NT2/D1 (cell line): Measurements from ENCODE around the gene ARHGEF16.

ENCODE experiments used
- DNase-seq: peaks from one replicate; pipeline ENCODE4 v3.0.0-alpha.2; 2011; ENCODE audit warnings: low read depth, low spot score
- H3K27me3 ChIP-seq: 2 replicates; pipeline ENCODE4 v1.6.0; 2011; ENCODE audit warnings: mild to moderate bottlenecking; ENCODE audit not compliant: insufficient read length, insufficient read depth
- H3K36me3 ChIP-seq: 2 replicates; pipeline ENCODE4 v1.6.1; 2011; ENCODE audit warnings: mild to moderate bottlenecking, low read length, mixed read lengths; ENCODE audit not compliant: insufficient read depth, insufficient read length
- H3K4me1 ChIP-seq: 2 replicates; pipeline ENCODE4 v1.5.1; 2011; ENCODE audit not compliant: insufficient read depth, insufficient read length
- H3K4me3 ChIP-seq: 2 replicates; pipeline ENCODE4 v1.5.1; 2011; ENCODE audit warnings: low read depth; ENCODE audit not compliant: insufficient read length
- H3K9ac ChIP-seq: 2 replicates; pipeline ENCODE4 v1.6.0; 2011; ENCODE audit warnings: low read depth; ENCODE audit not compliant: insufficient read length
- H3K9me3 ChIP-seq: 2 replicates; pipeline ENCODE4 v1.5.1; 2011; ENCODE audit warnings: mild to moderate bottlenecking, low read length; ENCODE audit not compliant: insufficient read depth
- SUZ12 ChIP-seq: IDR thresholded peaks from 2 replicates; pipeline ENCODE4 v1.6.1; 2011; ENCODE audit not compliant: insufficient read length, insufficient read depth; ENCODE audit errors: extremely low read depth
- YY1 ChIP-seq: IDR thresholded peaks from 2 replicates; pipeline ENCODE4 v1.6.1; 2011; ENCODE audit not compliant: insufficient read length, insufficient read depth
- ZNF274 ChIP-seq: IDR thresholded peaks from 2 replicates; pipeline ENCODE4 v1.6.1; 2011; ENCODE audit warnings: mild to moderate bottlenecking, low read depth, low read length

The ARHGEF16 gene

DNA sequence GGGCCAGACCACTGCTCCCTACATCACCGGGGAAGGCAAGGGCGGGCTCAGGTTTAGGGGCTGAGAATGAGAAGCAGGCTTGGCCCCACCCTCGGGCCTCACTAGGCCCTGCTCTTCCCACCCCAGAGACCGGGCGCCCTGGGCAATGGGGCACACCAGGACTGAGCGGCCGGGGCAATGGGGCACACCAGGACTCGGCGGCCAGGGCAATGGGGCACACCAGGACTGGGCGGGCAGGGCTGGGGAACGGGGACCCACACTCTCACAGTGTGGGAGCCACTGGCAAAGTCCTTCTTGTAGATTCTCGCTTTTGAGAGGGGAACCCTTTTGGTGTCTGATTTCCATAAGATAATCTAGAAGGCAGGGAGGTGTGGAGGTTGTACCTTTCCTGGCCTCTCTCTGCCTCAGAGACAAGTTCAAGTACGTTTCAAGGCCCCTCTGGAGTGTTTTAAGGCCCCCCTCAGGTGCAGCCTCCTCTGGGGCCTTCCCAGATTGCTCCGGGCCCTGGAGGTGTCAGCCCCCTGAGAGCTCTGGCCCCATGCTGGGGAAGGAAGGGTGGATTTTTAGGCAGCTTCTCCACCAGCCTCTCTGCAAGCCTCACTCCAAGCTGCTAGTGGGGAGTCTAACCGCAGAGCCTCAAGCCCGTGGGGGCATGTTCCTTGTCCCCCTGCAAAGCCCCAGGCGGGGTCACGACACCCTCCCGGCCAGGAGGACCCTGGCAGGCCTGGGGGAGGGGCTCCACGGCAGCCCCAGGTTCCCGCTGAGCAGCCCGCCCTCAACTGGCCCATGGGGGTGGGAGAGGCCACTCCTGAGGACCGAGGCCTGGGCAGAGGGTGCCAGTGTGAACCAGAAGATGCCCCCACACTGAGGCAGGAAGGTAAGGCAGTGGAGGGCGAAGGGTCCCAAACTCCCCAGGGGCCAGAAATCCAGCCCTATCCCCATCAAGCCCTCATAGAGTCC, 66.2 kb downstream of the ARHGEF16 start:
- H3K9me3 ChIP-seq: peaks cover 7% of the 10 kb centered on the region; the same call in 1 of the 2 replicates
- H3K4me1 ChIP-seq: peaks cover 13% of the 10 kb centered on the region
- no peak overlapping the region for H3K9ac ChIP-seq
- TF ChIP-seq YY1 (no peak), SUZ12 (no peak), ZNF274 (no peak)
- no peak for DNase-seq
- no peaks in the 10 kb centered on the region for H3K27me3 ChIP-seq
- H3K4me3 ChIP-seq: no peak overlapping the region
- H3K36me3 ChIP-seq: peaks cover 8% of the 10 kb centered on the region

DNA sequence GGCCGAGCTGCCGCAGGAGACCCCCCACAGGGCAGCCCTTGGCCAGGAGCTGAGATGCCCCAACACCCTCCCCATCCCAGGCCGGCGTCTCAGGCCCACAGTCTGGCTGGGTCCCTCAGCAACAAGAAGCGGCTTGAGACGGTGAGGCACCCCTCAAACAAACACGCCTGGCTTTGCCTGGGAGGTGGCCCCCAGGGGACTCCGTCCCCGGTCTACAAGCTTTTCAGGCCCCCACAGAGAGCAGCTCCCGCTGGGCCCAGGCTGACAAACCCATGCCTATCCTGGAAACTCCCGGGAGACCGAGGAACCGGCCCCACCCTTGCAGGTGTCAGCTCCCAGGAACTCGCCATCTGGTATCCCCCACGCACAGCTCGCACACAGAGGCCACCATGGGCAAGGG, 67.0 kb downstream of the ARHGEF16 start:
- no peak overlapping the region for H3K9ac ChIP-seq
- peaks cover 8% of the 10 kb centered on the region for H3K36me3 ChIP-seq
- H3K4me1 ChIP-seq: peaks cover 15% of the 10 kb centered on the region
- no peak overlapping the region for H3K4me3 ChIP-seq
- no peak for DNase-seq
- peaks cover 7% of the 10 kb centered on the region; the same call in 1 of the 2 replicates for H3K9me3 ChIP-seq
- TF ChIP-seq SUZ12 (no peak), YY1 (no peak), ZNF274 (no peak)
- no peaks in the 10 kb centered on the region for H3K27me3 ChIP-seq

- TF ChIP-seq SUZ12: no peak
- peaks cover 8% of the 10 kb centered on the region for H3K36me3 ChIP-seq
- no peak overlapping the region for H3K9ac ChIP-seq
- peaks cover 15% of the 10 kb centered on the region for H3K4me1 ChIP-seq
- peaks cover 7% of the 10 kb centered on the region; the same call in 1 of the 2 replicates for H3K9me3 ChIP-seq
- DNase-seq: no peak
- no peaks in the 10 kb centered on the region for H3K27me3 ChIP-seq
- H3K4me3 ChIP-seq: no peak overlapping the region
Measured at GRCh38 chr1:3522112-3522511, 67.6 kb downstream of the ARHGEF16 start.

GRCh38 chr1:3522564-3523265, 68.2 kb downstream of the ARHGEF16 start:
- Histone ChIP-seq H3K27me3 (no peaks in the 10 kb centered on the region), H3K4me3 (no peak overlapping the region), H3K36me3 (peaks cover 8% of the 10 kb centered on the region), H3K9me3 (peaks cover 7% of the 10 kb centered on the region; the same call in 1 of the 2 replicates), H3K4me1 (peaks cover 15% of the 10 kb centered on the region), H3K9ac (no peak overlapping the region)
- TF ChIP-seq YY1: no peak
- no peak for TF ChIP-seq ZNF274
- TF ChIP-seq SUZ12: no peak
- DNase-seq: no peak

GRCh38 chr1:3523980-3524379, 69.5 kb downstream of the ARHGEF16 start:
- peaks cover 11% of the 10 kb centered on the region for H3K36me3 ChIP-seq
- no peak for TF ChIP-seq ZNF274
- TF ChIP-seq YY1: no peak
- TF ChIP-seq SUZ12: no peak
- H3K4me1 ChIP-seq: peaks cover 17% of the 10 kb centered on the region
- H3K9ac ChIP-seq: no peak overlapping the region
- DNase-seq: no peak
- no peak overlapping the region for H3K4me3 ChIP-seq
- no peaks in the 10 kb centered on the region for H3K27me3 ChIP-seq
- no peaks in the 10 kb centered on the region for H3K9me3 ChIP-seq

GRCh38 chr1:3524556-3525203, 70.2 kb downstream of the ARHGEF16 start:
- H3K4me3 ChIP-seq: no peak overlapping the region

More at GRCh38 chr1:3524556-3525203, 70.2 kb downstream of the ARHGEF16 start:
- H3K9ac ChIP-seq: no peak overlapping the region
- no peak for TF ChIP-seq ZNF274
- TF ChIP-seq YY1: no peak
- TF ChIP-seq SUZ12: no peak
- H3K4me1 ChIP-seq: peaks cover 18% of the 10 kb centered on the region
- no peaks in the 10 kb centered on the region for H3K27me3 ChIP-seq
- peaks cover 11% of the 10 kb centered on the region for H3K36me3 ChIP-seq
- no peaks in the 10 kb centered on the region for H3K9me3 ChIP-seq
- DNase-seq: no peak
